H1 (cell line): Measurements from ENCODE around the gene CALML5. TPM values are rescaled to one million over a fixed set of nuclear protein-coding genes. Genes with fewer than 3 reads are reported as not detected.

Source experiments
- CREB1 ChIP-seq: IDR thresholded peaks from 2 replicates; pipeline ENCODE4 v1.6.1; 2012; ENCODE audit warnings: inconsistent platforms
- polyA plus RNA-seq, 7 experiments: library from polyadenylated mRNA; depleted of rRNA in 3 of 7; stranded (reverse) in 5 of 7; unstranded in 2 of 7; fragments of >200 nt in 5 of 7; fragments of 200-250 nt in 2 of 7; gene quantifications; 1 replicate in 5 of 7; 2 replicates in 1 of 7; 4 replicates in 1 of 7; pipeline versions ENCODE4 v1.2.1 to v1.2.3, GENCODE V29; 2011 to 2013; ENCODE audit warnings: missing spikeins in 2 of 7, mixed read lengths in 2 of 7
- total RNA-seq: library from RNA; stranded (reverse); fragmentation: NEBNext Ultra II Directional; extraction: Animal tissue kit (Norgen Biotek cat#: 25700); gene quantifications from 2 replicates; pipeline ENCODE4 v1.2.1, GENCODE V29; 2021

Gene CALML5
- total and polyA plus RNA-seq, 2 of the 8 experiments (the other 6 are each of a cell fraction or from before 2014, with no cell fraction given): not detected

GRCh38 chr10:5514226-5514850 is 15.0 kb upstream of the CALML5 start (continued):
- no peak for TF ChIP-seq CREB1
